Body of pancreas (tissue), 4 donors: ENCODE data around the gene HCFC1R1. TPM values are rescaled to one million over a fixed set of nuclear protein-coding genes. Genes with fewer than 3 reads are reported as not detected.

Source experiments
- ATAC-seq: fragments of 150-250 bp; one replicate; pipeline ENCODE4 v1.9.1; 2016
- DNase-seq, 4 donors: peaks; one replicate each; pipeline ENCODE4 v3.0.0-alpha.2; 2019
- H3K27ac ChIP-seq, 4 donors: fragments of 200-600 bp; sonication (generic); 1 replicate in 3 of 4; 2 replicates in 1 of 4; pipeline versions ENCODE4 v1.5.1 to v1.6.1; 2016 to 2019; ENCODE audit warnings: mild to moderate bottlenecking in 1 of 4, mixed read lengths in 1 of 4, moderate library complexity in 1 of 4
- H3K27me3 ChIP-seq, 2 donors: fragments of 200-600 bp; sonication (generic); one replicate each; pipeline ENCODE4 v1.6.0; 2016; ENCODE audit warnings: mild to moderate bottlenecking in 1 of 2
- H3K36me3 ChIP-seq, 2 donors: fragments of 200-600 bp; sonication (generic); replicated peaks in 1 of 2; 2 replicates each; pipeline ENCODE4 v1.5.1; 2016; ENCODE audit warnings: low read depth in 2 of 2; ENCODE audit not compliant: insufficient read depth in 1 of 2
- H3K4me1 ChIP-seq: fragments of 200-600 bp; sonication (generic); one replicate; pipeline ENCODE4 v1.6.0; 2016
- H3K4me3 ChIP-seq, 2 donors: fragments of 200-600 bp; sonication (generic); 1 replicate in 1 of 2; 2 replicates in 1 of 2; pipeline ENCODE4 v1.5.1; 2016 to 2019
- H3K9me3 ChIP-seq, 3 donors: fragments of 200-600 bp; sonication (generic); 1 replicate in 2 of 3; 2 replicates in 1 of 3; pipeline ENCODE4 v1.5.1; 2016
- CTCF ChIP-seq, 7 experiments: fragments of 450-650 bp in 4 of 7; fragments of 200-600 bp in 3 of 7; sonication (generic) in 3 of 7; IDR thresholded peaks; one replicate each; pipeline ENCODE4 v1.5.1; 2016 to 2019; ENCODE audit warnings: antibody characterized with exemption in 7 of 7
- POLR2A ChIP-seq, 3 donors: fragments of 450-650 bp; IDR thresholded peaks; one replicate each; pipeline ENCODE4 v1.6.1; 2016; ENCODE audit warnings: antibody characterized with exemption in 3 of 3, mild to moderate bottlenecking in 2 of 3
- WGBS, 2 donors: methylation state at CpG; one replicate each; pipeline ENCODE4 v1.1.5; 2017; 5-methylcytosine and 5-hydroxymethylcytosine counted together
- intact Hi-C: fragments of 100-400 bp; cut with DNase I; formaldehyde crosslinking; loops from one replicate; pipeline ENCODE4 v1.15.1; 2023
- total RNA-seq, 2 donors: library from RNA; depleted of rRNA; stranded (reverse); fragments of >200 nt; gene quantifications; one replicate each; pipeline ENCODE4 v1.1.0, GENCODE V29; 2016

Gene HCFC1R1
- total RNA-seq, 2 donors from 2014 or later, result 6.9 to 15.3 TPM

DNA sequence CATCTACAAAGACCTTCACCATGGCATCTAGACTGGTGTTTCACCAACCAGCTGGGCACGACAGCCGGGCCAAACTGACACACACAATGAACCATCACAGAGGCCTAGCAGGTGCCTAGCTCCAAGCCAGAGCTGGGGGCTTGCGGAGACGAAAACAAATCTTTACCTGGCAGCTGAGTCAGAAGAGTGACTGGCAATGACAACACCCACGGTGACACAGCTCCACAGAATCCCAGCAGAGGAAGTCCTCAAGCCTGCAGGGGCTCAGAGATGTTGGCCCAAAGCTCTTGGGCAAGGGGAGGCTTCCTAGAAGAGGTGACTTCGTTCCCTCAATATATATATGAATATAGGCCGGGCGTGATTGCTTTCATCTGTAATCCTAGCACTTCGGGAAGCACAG, 27.8 kb upstream of the HCFC1R1 start:
- no peak for TF ChIP-seq POLR2A (IDR thresholded peaks at IDR 0.05)
- TF ChIP-seq CTCF (IDR thresholded peaks at IDR 0.05), result no peak
- intact Hi-C loops, result loop anchor here (10.0 kb wide), 1 partner anchor 63 kb away; the partner anchor contains the start of gene ZNF205
- Histone ChIP-seq H3K9me3 (no peaks in the 10 kb centered on the region), H3K27me3 (peaks cover 0 to 13% of the 10 kb centered on the region in 2 donors), H3K27ac (no peak overlapping the region), H3K4me1 (peaks cover 6% of the 10 kb centered on the region), H3K4me3 (no peak overlapping the region), H3K36me3 (no peaks in the 10 kb centered on the region)
- 80 to 84% methylated on average over 7 to 9 of the region's 9 CpGs for WGBS, 2 donors
- no peak for DNase-seq
- ATAC-seq, result no peak

- Histone ChIP-seq H3K27me3 (peaks cover 0 to 16% of the 10 kb centered on the region in 2 donors), H3K9me3 (no peaks in the 10 kb centered on the region), H3K4me3 (no peak overlapping the region), H3K4me1 (peaks cover 11% of the 10 kb centered on the region), H3K36me3 (no peaks in the 10 kb centered on the region), H3K27ac (no peak overlapping the region)
- WGBS, 2 donors, result 14 to 31% methylated on average over 4 of the region's 4 CpGs
- intact Hi-C loops, result loop anchor here (10.0 kb wide), 1 partner anchor 64 kb away; the partner anchor contains the start of gene ZNF205
- ATAC-seq, result no peak
- TF ChIP-seq POLR2A (IDR thresholded peaks at IDR 0.05) (no peak), CTCF (IDR thresholded peaks at IDR 0.05) (no peak)
- DNase-seq, result no peak
Observed at GRCh38 chr16:3051009-3051408, 27.3 kb upstream of the HCFC1R1 start.

DNA sequence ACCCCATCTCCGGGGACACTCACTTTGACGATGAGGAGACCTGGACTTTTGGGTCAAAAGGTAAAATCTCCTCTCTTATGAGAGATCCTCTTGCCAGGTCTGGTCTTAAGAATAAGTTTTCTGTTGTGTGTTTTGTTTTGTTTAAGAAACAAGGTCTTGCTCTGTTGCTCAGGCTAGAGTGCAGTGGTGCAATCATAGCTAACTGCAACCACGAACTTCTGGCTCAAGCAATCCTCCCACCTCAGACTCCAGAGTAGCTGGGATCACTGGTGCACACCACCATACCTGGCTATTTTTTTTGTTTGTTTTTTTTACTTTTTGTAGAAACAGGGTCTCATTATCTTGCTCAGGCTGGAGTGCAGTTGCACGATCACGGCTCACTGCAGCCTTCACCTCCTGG, 26.7 kb upstream of the HCFC1R1 start:
- Histone ChIP-seq H3K4me3 (no peak overlapping the region), H3K36me3 (no peaks in the 10 kb centered on the region), H3K27me3 (peaks cover 0 to 19% of the 10 kb centered on the region in 2 donors), H3K9me3 (no peaks in the 10 kb centered on the region), H3K4me1 (peaks cover 16% of the 10 kb centered on the region), H3K27ac (no peak overlapping the region)
- no peak for ATAC-seq
- 67 to 80% methylated on average over 5 of the region's 5 CpGs for WGBS, 2 donors
- no peak for TF ChIP-seq CTCF (IDR thresholded peaks at IDR 0.05)
- intact Hi-C loops, result loop anchor here (10.0 kb wide), 1 partner anchor 64 kb away; the partner anchor contains the start of gene ZNF205
- DNase-seq, result no peak

DNA sequence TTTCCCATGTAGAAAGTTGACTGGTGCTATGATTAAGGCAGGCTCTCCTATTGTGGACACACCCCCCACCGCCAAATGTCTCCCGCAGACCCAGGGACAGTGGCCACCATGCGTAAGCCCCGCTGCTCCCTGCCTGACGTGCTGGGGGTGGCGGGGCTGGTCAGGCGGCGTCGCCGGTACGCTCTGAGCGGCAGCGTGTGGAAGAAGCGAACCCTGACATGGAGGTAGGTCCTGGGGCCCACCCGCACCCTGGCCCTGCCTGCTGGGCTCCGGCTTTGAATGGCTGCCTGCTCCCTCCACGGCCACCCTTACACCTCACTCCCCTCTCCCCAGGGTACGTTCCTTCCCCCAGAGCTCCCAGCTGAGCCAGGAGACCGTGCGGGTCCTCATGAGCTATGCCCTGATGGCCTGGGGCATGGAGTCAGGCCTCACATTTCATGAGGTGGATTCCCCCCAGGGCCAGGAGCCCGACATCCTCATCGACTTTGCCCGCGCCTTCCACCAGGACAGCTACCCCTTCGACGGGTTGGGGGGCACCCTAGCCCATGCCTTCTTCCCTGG, 26.3 kb upstream of the HCFC1R1 start:
- Histone ChIP-seq H3K4me3 (no peak overlapping the region), H3K4me1 (peaks cover 20% of the 10 kb centered on the region), H3K36me3 (no peaks in the 10 kb centered on the region), H3K27ac (no peak overlapping the region), H3K9me3 (no peaks in the 10 kb centered on the region), H3K27me3 (peaks cover 0 to 23% of the 10 kb centered on the region in 2 donors)
- WGBS, 2 donors, result 81% methylated on average over 26 of the region's 26 CpGs; no CpG with 5 or more reads in 1 of the 2 donors
- ATAC-seq (no peak), DNase-seq (no peak)
- TF ChIP-seq POLR2A (IDR thresholded peaks at IDR 0.05), result no peak
- TF ChIP-seq CTCF (IDR thresholded peaks at IDR 0.05), result no peak
- intact Hi-C loops, result loop anchor here (10.0 kb wide), 1 partner anchor 65 kb away; the partner anchor contains the start of gene ZNF205

GRCh38 chr16:3047387-3047720, 23.6 kb upstream of the HCFC1R1 start:
- ATAC-seq (no peak), DNase-seq (no peak)
- no peaks in the 10 kb centered on the region for H3K36me3 ChIP-seq
- TF ChIP-seq CTCF (IDR thresholded peaks at IDR 0.05) (no peak), POLR2A (IDR thresholded peaks at IDR 0.05) (no peak)
- peaks cover 0 to 32% of the 10 kb centered on the region in 2 donors for H3K27me3 ChIP-seq
- intact Hi-C loops, result no loop called here
- no peak overlapping the region for H3K27ac ChIP-seq
- no peak overlapping the region for H3K4me3 ChIP-seq
- WGBS, 2 donors, result 30 to 56% methylated on average over 1 to 12 of the region's 13 CpGs
- no peaks in the 10 kb centered on the region for H3K9me3 ChIP-seq
- H3K4me1 ChIP-seq, result peaks cover 21% of the 10 kb centered on the region
